Testis (tissue), 3 donors: ENCODE results near the gene MEF2C. TPM values are rescaled to one million over a fixed set of nuclear protein-coding genes. Genes with fewer than 3 reads are reported as not detected.

Experiments used
- DNase-seq: peaks from one replicate; pipeline ENCODE4 v3.0.0-alpha.2; 2019
- H3K27ac ChIP-seq, 2 donors: fragments of 200-600 bp; sonication (generic); one replicate each; pipeline ENCODE4 v1.5.1; 2019
- H3K27me3 ChIP-seq: fragments of 200-600 bp; sonication (generic); one replicate; pipeline ENCODE4 v1.5.1; 2019
- H3K36me3 ChIP-seq: fragments of 200-600 bp; sonication (generic); one replicate; pipeline ENCODE4 v1.5.1; 2017; ENCODE audit warnings: low read depth; ENCODE audit errors: missing control alignments
- H3K4me1 ChIP-seq: fragments of 200-600 bp; sonication (generic); one replicate; pipeline ENCODE4 v1.5.1; 2019
- H3K4me3 ChIP-seq, 2 donors: fragments of 200-600 bp; sonication (generic); one replicate each; pipeline ENCODE4 v1.5.1; 2017 to 2019
- H3K9me3 ChIP-seq: fragments of 200-600 bp; sonication (generic); one replicate; pipeline ENCODE4 v1.5.1; 2017
- POLR2A ChIP-seq: fragments of 450-650 bp; IDR thresholded peaks from one replicate; pipeline ENCODE4 v1.6.1; 2017; ENCODE audit warnings: antibody characterized with exemption, mild to moderate bottlenecking, moderate library complexity
- WGBS, 2 donors: methylation state at CpG; one replicate each; pipeline ENCODE4 v1.1.5; 2018; 5-methylcytosine and 5-hydroxymethylcytosine counted together
- intact Hi-C: fragments of 100-400 bp; cut with DNase I; formaldehyde crosslinking; loops from one replicate; pipeline ENCODE4 v1.15.1; 2023; ENCODE audit warnings: low total_unique reads
- polyA plus RNA-seq: library from polyadenylated mRNA; stranded (reverse); fragments of 350-450 nt; fragmentation: Illumina TruSeq; extraction: RNeasy Lipid Tissue Mini Kit (QIAGEN cat#74804); gene quantifications from one replicate; pipeline ENCODE4 v1.2.3, GENCODE V29; 2014; ENCODE audit warnings: low read depth, low replicate concordance; ENCODE audit not compliant: insufficient read depth
- total RNA-seq, 2 donors: library from RNA; depleted of rRNA; stranded (reverse); fragments of >200 nt; gene quantifications; one replicate each; pipeline ENCODE4 v1.2.3, GENCODE V29; 2016
- TF ChIP-seq, protein P1 (sequence below), 3 experiments: fragments of 450-650 bp in 2 of 3; fragments of 200-600 bp in 1 of 3; sonication (generic) in 1 of 3; IDR thresholded peaks; one replicate each; pipeline ENCODE4 v1.5.1; 2016 to 2019; ENCODE audit warnings: antibody characterized with exemption in 3 of 3, mild to moderate bottlenecking in 2 of 3, moderate library complexity in 1 of 3

Gene MEF2C
- total and polyA plus RNA-seq, 3 donors from 2014 or later: 18.3 to 53.1 (median 19.9) TPM

DNA sequence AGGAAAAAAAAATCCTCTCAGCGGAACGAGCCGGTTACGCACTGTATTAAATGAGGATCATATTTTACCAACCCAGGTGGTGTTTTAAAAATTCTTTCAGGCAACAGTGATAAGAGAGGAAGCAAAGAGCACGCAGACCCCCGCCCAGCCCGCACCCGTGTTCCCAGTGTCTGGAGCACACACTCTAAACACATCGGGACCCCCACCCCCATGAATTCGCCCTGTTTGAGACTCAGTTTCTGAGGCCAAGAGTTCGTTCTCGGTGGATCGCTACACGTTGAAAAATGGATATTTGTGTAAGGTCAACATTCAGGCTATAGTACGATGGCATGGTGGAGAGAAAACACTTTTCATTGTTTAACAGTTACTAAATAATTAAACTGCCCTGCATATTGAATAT lies 196.3 kb downstream of the MEF2C start:
- H3K27ac ChIP-seq: no peak overlapping the region
- no peak overlapping the region for H3K4me3 ChIP-seq
- no peak for TF ChIP-seq POLR2A
- TF ChIP-seq, protein P1, sequence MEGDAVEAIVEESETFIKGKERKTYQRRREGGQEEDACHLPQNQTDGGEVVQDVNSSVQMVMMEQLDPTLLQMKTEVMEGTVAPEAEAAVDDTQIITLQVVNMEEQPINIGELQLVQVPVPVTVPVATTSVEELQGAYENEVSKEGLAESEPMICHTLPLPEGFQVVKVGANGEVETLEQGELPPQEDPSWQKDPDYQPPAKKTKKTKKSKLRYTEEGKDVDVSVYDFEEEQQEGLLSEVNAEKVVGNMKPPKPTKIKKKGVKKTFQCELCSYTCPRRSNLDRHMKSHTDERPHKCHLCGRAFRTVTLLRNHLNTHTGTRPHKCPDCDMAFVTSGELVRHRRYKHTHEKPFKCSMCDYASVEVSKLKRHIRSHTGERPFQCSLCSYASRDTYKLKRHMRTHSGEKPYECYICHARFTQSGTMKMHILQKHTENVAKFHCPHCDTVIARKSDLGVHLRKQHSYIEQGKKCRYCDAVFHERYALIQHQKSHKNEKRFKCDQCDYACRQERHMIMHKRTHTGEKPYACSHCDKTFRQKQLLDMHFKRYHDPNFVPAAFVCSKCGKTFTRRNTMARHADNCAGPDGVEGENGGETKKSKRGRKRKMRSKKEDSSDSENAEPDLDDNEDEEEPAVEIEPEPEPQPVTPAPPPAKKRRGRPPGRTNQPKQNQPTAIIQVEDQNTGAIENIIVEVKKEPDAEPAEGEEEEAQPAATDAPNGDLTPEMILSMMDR (IDR thresholded peaks at IDR 0.05): no peak
- H3K36me3 ChIP-seq: no peaks in the 10 kb centered on the region
- DNase-seq: no peak
- intact Hi-C loops: loop anchor here (10.0 kb wide), 1 partner anchor 902 kb away; no protein-coding TSS in a partner anchor
- no peaks in the 10 kb centered on the region for H3K9me3 ChIP-seq
- WGBS, 2 donors: 12 to 13% methylated on average over 15 of the region's 15 CpGs
- H3K4me1 ChIP-seq: peaks cover 7% of the 10 kb centered on the region
- no peaks in the 10 kb centered on the region for H3K27me3 ChIP-seq

DNA sequence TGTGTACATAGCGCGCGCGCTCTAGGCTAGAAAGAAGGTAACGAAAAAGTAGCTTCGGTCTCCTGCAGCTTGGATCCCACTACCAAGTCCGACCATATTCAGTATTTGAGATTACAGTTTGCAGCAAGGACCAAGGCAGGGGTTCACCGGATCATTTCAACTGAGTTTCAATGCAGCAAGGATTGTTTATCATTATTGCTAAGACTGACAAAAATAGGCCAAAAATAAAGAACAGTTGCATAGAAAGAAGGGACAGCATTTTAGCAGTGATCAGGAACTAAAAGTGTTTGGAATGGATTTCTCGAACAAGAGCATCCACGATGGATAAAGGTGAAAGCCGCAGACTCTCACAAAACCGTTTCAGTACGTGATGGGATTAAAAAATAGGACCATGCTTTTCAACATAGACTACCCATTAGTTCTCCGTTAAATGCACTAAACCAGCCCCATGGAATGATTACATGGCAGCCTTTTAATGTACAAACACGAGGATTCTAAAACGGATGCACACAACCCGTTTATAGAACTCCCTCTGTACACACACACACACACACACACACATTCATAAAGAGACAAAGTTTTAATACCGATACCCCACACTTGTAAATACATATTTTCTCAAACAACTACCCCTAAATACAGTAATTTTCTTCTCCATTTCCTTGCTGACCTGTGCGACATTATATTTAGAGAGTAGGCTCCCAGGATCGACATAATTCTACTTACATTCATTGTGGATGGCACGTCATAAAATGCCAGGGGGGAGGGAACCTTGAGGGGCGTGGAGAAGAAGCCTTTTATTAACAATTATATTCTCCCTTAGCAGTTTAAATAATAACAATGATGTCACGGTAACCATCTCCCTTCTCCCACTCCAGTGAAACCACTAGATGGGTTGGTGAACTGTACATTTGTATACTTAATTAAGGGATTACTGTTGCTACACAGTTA lies 197.1 kb downstream of the MEF2C start:
- WGBS, 2 donors: 10 to 11% methylated on average over 23 of the region's 23 CpGs
- no peaks in the 10 kb centered on the region for H3K9me3 ChIP-seq
- intact Hi-C loops: loop anchor here (10.0 kb wide), 1 partner anchor 901 kb away; no protein-coding TSS in a partner anchor
- H3K4me1 ChIP-seq: peaks cover 7% of the 10 kb centered on the region
- H3K36me3 ChIP-seq: no peaks in the 10 kb centered on the region
- no peak for TF ChIP-seq POLR2A
- no peaks in the 10 kb centered on the region for H3K27me3 ChIP-seq
- no peak overlapping the region for H3K4me3 ChIP-seq
- no peak overlapping the region for H3K27ac ChIP-seq
- no peak for DNase-seq

DNA sequence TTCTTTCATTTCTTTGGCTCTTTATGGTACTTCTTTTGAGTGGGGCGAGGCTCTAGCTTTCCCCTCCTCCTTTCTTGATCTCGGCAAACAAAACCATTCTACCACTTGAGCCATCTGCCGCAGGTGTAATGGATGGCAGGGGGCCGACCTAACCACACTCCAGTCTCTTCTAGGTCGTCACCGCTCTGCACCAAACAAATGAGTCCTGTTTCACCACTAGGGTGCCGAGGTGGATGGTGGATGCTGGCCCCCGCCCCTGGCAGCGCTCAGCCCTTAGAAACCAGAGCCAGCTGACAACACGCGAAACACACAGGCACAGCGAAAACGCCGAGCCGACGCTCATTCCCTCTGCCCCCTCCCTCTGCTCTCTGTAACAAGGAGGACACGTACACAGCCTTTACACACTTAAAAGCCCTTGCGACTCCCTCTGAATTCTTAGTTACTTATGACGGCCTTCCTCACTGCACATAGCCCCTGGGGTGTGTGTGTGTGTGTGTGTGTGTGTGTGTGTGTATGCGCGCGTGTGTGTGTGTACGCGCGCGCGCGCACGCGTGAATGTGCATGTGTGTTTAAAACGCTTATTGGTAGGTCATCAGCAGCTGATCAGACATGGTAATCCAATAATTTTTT lies 199.4 kb downstream of the MEF2C start:
- Histone ChIP-seq H3K4me1 (peaks cover 4% of the 10 kb centered on the region), H3K4me3 (no peak overlapping the region), H3K27me3 (no peaks in the 10 kb centered on the region), H3K9me3 (no peaks in the 10 kb centered on the region), H3K36me3 (no peaks in the 10 kb centered on the region), H3K27ac (no peak overlapping the region)
- no peak for DNase-seq
- TF ChIP-seq POLR2A: no peak
- TF ChIP-seq, protein P1 (IDR thresholded peaks at IDR 0.05): no peak
- WGBS, 2 donors: 2 to 8% methylated on average over 30 to 31 of the region's 31 CpGs
- intact Hi-C loops: loop anchor here (10.0 kb wide), 1 partner anchor 899 kb away; no protein-coding TSS in a partner anchor

DNA sequence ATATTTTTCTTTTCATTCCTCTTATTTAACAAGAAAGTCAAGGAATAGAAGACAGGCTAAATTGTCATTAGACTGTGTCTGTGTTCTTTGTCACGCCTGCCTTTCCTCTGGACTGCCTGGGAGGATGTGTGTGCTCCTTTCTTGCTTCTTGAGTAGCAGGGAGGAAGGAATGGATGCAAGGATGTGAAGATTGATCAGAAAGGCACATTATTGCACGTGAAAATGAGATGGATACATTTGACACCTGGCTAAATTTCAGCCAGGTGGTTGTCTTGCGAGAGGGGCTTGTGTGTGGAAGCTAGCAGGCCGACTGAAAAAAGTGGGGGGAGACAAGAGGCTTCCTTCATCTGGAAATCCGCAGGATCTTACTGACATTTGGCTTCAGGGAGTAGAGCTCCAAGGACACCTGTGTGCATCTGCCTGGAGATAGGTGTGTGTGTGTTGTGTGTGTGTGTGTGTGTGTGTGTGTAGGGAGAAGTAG lies 200.1 kb downstream of the MEF2C start:
- TF ChIP-seq, protein P1 (IDR thresholded peaks at IDR 0.05): no peak
- TF ChIP-seq POLR2A: no peak
- Histone ChIP-seq H3K9me3 (no peaks in the 10 kb centered on the region), H3K27me3 (no peaks in the 10 kb centered on the region), H3K27ac (no peak overlapping the region), H3K4me1 (peaks cover 4% of the 10 kb centered on the region), H3K4me3 (no peak overlapping the region), H3K36me3 (no peaks in the 10 kb centered on the region)
- WGBS, 2 donors: 15 to 18% methylated on average over 5 of the region's 5 CpGs
- intact Hi-C loops: loop anchor here (10.0 kb wide), 1 partner anchor 898 kb away; no protein-coding TSS in a partner anchor
- DNase-seq: no peak

DNA sequence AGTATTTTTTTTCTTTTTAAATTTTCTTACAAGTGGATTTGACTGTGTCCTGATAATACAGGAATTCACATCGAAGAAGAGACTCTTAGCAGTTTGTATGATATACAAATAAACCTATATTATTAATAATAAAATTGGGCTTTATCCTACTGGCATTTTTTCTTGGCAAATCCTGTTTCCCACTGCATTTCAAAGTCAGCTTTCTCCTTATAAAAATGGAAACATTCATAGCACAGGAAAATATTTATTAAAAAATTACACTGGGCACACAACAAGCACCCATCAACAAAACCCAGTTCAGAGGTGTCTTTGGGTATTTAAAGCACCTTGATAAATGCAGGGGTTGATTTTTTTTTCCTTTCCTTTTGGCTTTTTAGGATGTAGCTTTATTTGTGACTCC lies 200.9 kb downstream of the MEF2C start:
- peaks cover 4% of the 10 kb centered on the region for H3K4me1 ChIP-seq
- no peaks in the 10 kb centered on the region for H3K9me3 ChIP-seq
- no peak overlapping the region for H3K4me3 ChIP-seq
- no peaks in the 10 kb centered on the region for H3K36me3 ChIP-seq
- intact Hi-C loops: loop anchor here (10.0 kb wide), 1 partner anchor 897 kb away; no protein-coding TSS in a partner anchor
- no peak for DNase-seq
- TF ChIP-seq, protein P1 (IDR thresholded peaks at IDR 0.05): no peak
- TF ChIP-seq POLR2A: no peak
- no peak overlapping the region for H3K27ac ChIP-seq
- H3K27me3 ChIP-seq: no peaks in the 10 kb centered on the region
- 30 to 42% methylated on average over 1 of the region's 1 CpG for whole genome bisulfite sequencing, 2 donors
